ENCODE data around the gene PCYT2.

Gene PCYT2
- long read RNA-seq, full-length matches to known transcripts = 65 of 85 reads
- long read RNA-seq, partial matches to known transcripts = 1 of 85 reads
- long read RNA-seq, other reads (novel, unspliced or antisense) = 19 of 85 reads

DNA sequence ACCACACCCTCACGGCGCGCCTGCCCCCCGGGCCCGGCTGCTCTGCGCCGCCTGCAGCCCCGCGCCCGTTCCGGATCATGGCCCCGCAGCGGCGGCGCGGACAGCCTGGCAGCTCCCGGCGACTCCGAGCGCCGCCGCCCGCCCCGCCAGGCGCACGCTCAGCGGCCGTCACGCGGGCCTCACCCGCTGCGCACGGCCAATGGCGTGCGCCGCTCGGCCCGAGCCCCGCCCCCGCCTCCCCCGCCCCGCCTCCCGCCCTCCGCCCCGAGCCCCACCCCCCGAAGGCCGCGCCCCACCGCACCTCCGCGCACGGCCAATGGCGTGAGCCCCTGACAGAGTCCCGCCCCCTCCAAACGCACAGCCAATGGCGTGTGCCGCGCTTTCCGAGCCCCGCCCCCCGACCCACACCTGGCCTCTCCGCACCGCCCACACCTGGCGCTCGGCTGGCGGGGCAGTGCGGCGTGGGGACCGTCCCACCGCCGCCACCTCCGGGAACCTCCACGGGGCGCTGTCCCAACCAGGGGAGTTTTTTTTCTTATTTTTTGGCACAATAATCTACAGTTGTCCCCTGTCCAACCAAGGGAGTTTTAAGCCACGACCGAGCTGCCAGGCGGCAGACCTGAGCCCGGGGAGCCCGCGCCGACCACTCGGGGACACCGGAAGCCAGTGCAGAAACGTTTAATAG is at the start of gene PCYT2:
PCYT2 (minus strand) TSS at position 123 of the 685 bp plus-strand sequence; CDS start at position 79, 44 bp downstream.
- Histone ChIP-seq H3K27me3 (ENCODE audit: insufficient read depth, poor library complexity, severe bottlenecking) (no peaks in the 10 kb centered on the region), H3K27ac (replicated peaks) (peak within 1 kb of the TSS; percentile 55), H3K4me3 (replicated peaks; ENCODE audit: insufficient read depth, low read length) (peak within 1 kb of the TSS; percentile 89)
- no peak for TF ChIP-seq GABPA (IDR thresholded peaks at IDR 0.05; ENCODE audit: low read depth)
- TF ChIP-seq, protein P1, sequence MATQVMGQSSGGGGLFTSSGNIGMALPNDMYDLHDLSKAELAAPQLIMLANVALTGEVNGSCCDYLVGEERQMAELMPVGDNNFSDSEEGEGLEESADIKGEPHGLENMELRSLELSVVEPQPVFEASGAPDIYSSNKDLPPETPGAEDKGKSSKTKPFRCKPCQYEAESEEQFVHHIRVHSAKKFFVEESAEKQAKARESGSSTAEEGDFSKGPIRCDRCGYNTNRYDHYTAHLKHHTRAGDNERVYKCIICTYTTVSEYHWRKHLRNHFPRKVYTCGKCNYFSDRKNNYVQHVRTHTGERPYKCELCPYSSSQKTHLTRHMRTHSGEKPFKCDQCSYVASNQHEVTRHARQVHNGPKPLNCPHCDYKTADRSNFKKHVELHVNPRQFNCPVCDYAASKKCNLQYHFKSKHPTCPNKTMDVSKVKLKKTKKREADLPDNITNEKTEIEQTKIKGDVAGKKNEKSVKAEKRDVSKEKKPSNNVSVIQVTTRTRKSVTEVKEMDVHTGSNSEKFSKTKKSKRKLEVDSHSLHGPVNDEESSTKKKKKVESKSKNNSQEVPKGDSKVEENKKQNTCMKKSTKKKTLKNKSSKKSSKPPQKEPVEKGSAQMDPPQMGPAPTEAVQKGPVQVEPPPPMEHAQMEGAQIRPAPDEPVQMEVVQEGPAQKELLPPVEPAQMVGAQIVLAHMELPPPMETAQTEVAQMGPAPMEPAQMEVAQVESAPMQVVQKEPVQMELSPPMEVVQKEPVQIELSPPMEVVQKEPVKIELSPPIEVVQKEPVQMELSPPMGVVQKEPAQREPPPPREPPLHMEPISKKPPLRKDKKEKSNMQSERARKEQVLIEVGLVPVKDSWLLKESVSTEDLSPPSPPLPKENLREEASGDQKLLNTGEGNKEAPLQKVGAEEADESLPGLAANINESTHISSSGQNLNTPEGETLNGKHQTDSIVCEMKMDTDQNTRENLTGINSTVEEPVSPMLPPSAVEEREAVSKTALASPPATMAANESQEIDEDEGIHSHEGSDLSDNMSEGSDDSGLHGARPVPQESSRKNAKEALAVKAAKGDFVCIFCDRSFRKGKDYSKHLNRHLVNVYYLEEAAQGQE (IDR thresholded peaks at IDR 0.05; ENCODE audit: insufficient replicate concordance, low read depth) = no peak
- TF ChIP-seq SPI1 (IDR thresholded peaks at IDR 0.05; ENCODE audit: borderline replicate concordance, low read depth) = no peak
- TF ChIP-seq, protein P2, sequence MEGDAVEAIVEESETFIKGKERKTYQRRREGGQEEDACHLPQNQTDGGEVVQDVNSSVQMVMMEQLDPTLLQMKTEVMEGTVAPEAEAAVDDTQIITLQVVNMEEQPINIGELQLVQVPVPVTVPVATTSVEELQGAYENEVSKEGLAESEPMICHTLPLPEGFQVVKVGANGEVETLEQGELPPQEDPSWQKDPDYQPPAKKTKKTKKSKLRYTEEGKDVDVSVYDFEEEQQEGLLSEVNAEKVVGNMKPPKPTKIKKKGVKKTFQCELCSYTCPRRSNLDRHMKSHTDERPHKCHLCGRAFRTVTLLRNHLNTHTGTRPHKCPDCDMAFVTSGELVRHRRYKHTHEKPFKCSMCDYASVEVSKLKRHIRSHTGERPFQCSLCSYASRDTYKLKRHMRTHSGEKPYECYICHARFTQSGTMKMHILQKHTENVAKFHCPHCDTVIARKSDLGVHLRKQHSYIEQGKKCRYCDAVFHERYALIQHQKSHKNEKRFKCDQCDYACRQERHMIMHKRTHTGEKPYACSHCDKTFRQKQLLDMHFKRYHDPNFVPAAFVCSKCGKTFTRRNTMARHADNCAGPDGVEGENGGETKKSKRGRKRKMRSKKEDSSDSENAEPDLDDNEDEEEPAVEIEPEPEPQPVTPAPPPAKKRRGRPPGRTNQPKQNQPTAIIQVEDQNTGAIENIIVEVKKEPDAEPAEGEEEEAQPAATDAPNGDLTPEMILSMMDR (IDR thresholded peaks at IDR 0.05; ENCODE audit: insufficient read depth, low read length) = no peak
- no peak for TF ChIP-seq POLR2AphosphoS5 (IDR thresholded peaks at IDR 0.05; ENCODE audit: low read depth)
- DNase-seq (ENCODE audit: low read depth in 1 of 2, low spot score in 1 of 2) = peak; percentile 83 to 90

DNA sequence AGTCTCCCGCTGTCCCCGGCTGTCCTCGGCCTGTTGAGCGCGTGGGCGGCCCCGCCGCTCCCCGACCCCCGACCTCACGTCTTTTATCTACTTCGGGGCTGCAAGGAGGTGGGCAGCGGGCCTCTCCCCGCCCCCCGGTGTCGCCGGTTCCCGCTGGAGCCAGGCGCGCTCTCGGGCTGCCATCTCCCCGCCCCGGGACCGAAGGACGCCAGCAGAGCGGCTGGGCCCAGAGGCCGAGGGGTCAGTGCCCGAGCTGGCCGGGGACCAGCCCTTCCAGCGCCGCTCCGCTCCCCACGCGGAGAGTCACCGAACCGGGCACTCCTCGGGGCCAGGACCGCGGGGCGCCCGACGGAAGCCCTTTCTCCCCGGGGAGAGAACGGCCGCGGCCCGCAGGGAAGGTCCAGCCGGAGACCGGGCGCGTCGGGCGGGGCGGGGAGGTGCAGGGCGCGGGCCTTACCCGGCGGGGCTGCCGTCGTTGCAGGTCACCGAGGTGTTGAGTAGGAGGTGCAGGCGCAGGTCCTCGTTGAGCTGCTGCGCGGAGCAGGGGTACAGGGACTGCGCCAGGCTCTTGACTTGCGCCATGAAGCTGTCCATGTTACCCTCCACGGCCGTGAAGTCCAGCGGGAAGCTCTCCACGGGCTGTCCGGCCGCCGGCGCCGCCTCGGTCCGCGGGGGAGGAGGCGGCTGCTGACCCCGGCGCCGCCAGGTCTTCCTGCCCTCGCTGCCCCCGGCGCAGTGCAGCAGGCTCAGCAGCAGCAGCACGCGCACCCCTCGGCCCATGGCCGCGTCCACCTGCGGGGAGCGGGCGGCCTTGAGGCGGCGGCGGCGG is 49.1 kb upstream of the PCYT2 start:
- peaks cover 14% of the 10 kb centered on the region for H3K27me3 ChIP-seq (ENCODE audit: insufficient read depth, poor library complexity, severe bottlenecking)
- no peak for DNase-seq (ENCODE audit: low read depth in 1 of 2, low spot score in 1 of 2)
- TF ChIP-seq, protein P2 (IDR thresholded peaks at IDR 0.05; ENCODE audit: insufficient read depth, low read length) = no peak
- TF ChIP-seq GABPA (IDR thresholded peaks at IDR 0.05; ENCODE audit: low read depth) = no peak
- no peak overlapping the region for H3K27ac ChIP-seq (replicated peaks)
- H3K4me3 ChIP-seq (replicated peaks; ENCODE audit: insufficient read depth, low read length) = peak overlapping the region; percentile 22

DNA sequence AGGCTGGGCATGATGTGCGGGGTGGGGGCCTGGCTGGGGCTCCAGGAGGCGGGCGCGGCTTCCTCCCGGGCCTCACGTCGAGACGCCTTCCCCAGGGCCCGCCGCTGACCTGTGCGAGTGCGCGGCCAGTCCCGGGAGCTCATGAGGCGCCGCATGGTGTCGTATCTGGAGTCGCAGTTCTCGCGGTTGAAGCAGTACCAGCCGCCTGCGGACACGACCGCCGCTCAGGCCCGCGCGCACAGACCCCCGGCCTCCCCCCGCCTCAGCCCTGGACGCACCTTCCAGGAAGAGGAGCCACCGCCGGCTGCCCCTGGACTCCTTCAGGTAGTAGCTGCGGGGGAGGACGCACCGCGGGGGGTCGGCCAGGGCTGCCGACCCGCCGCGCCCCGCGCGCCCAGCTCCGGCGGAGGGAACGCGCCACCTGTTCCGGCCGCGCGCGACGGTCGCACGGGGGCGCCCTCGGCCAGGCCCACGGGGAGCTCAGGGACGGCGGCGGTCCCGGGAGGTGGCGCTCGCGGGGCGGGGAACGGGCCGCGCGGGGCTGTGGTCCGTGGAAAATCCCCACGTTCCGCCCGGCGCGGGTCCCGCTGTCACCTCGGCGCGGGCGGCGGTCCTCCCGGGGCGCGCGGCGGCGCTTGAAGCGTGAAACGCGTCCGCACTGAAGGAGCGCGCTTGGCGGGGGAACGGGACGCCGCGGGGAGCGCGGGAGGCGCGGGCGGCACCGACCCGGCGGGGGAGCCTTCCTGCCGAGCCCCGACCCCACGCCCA is 48.3 kb upstream of the PCYT2 start:
- DNase-seq (ENCODE audit: low read depth in 1 of 2, low spot score in 1 of 2) = peak; percentile 47 to 54
- TF ChIP-seq, protein P2 (IDR thresholded peaks at IDR 0.05; ENCODE audit: insufficient read depth, low read length) = peak; percentile 10
- no peak for TF ChIP-seq SPI1 (IDR thresholded peaks at IDR 0.05; ENCODE audit: borderline replicate concordance, low read depth)
- no peak overlapping the region; the same call in 1 of the 2 replicates for H3K27ac ChIP-seq (replicated peaks)
- peak overlapping the region; percentile 31 for H3K4me3 ChIP-seq (replicated peaks; ENCODE audit: insufficient read depth, low read length)
- peaks cover 14% of the 10 kb centered on the region for H3K27me3 ChIP-seq (ENCODE audit: insufficient read depth, poor library complexity, severe bottlenecking)

DNA sequence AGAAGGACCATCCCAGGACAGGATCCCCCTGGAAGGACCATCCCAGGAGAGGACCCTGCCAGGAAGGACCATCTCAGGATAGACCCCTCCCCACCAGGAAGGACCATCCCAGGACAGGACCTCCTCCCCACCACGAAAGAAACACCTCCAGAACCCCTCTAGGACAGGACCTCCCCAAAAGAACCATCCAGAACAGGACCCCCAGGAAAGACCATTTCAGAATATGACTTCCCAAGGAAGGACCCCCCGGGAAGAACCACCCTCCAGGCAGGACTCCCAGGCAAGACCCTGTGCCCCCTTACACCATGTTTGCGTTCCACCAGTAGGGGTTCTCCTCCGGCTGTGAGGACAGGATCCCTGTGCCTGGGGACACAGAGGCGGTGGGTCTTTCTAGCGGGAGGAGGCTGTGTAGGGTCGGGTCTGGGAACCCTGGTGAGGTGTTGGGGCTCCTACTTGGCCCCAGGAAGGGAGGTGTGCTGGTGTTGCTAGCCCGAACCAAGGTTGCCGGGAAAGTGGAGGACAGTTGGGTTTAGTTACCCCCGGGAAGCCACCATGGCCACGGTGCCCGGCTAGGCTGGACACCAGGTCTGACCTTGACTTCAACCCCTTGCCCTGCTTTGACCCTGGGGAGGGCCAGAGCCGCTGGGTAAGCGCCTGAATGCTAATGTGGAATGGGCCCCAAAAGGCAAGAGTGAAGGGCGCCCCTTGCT is 47.6 kb upstream of the PCYT2 start:
- H3K27me3 ChIP-seq (ENCODE audit: insufficient read depth, poor library complexity, severe bottlenecking) = peaks cover 14% of the 10 kb centered on the region
- TF ChIP-seq, protein P1 (IDR thresholded peaks at IDR 0.05; ENCODE audit: insufficient replicate concordance, low read depth) = no peak
- TF ChIP-seq SPI1 (IDR thresholded peaks at IDR 0.05; ENCODE audit: borderline replicate concordance, low read depth) (no peak), GABPA (IDR thresholded peaks at IDR 0.05; ENCODE audit: low read depth) (no peak), POLR2AphosphoS5 (IDR thresholded peaks at IDR 0.05; ENCODE audit: low read depth) (no peak)
- TF ChIP-seq, protein P2 (IDR thresholded peaks at IDR 0.05; ENCODE audit: insufficient read depth, low read length) = no peak
- H3K27ac ChIP-seq (replicated peaks) = no peak overlapping the region
- H3K4me3 ChIP-seq (replicated peaks; ENCODE audit: insufficient read depth, low read length) = peak overlapping the region; percentile 31
- DNase-seq (ENCODE audit: low read depth in 1 of 2, low spot score in 1 of 2) = no peak

All from HL-60 (cell line).